ENCODE measurements around the gene PEAK3. TPM values are rescaled to one million over a fixed set of nuclear protein-coding genes. Genes with fewer than 3 reads are reported as not detected.

The PEAK3 gene
- total and polyA plus RNA-seq, 10 of the 15 experiments (the other 5 are each of a cell fraction or from before 2014, with no cell fraction given): 0.03 to 0.10 (median 0.05) TPM; not detected in 7

- 0 out of 2 replicates have a peak, but pooled peaks have one; percentile 41 for TF ChIP-seq MLLT1 (IDR thresholded peaks at IDR 0.05)
- TF ChIP-seq NKRF (conservative IDR thresholded peaks at IDR 0.05): no peak
- ChIA-PET SMC1A (ENCODE audit: uncharacterized antibody, unreplicated experiment) (interaction anchor here (1.1 kb wide), 1 partner anchor 92 kb away, joined by 3 read pairs; no protein-coding TSS in a partner anchor), RAD21 (ENCODE audit: unreplicated experiment) (no interaction called here), POLR2A (interaction anchor here (0.7 kb wide), 1 partner anchor 105 kb away, joined by 3 read pairs; no protein-coding TSS in a partner anchor), CTCF (interaction anchor here (0.6 to 1.7 kb wide), 3 partner anchors 55 to 290 kb away, joined by 3 to 4 read pairs (median 3); no protein-coding TSS in a partner anchor)
- peaks cover 51% of the 10 kb centered on the region for H3K79me2 ChIP-seq (ENCODE audit: control insufficient read depth, insufficient read depth, low read length)
- FAIRE-seq (no peak), DNase-seq (ENCODE audit: low read depth, low spot score) (no peak), ATAC-seq (no peak)
- H3K36me3 ChIP-seq (ENCODE audit: control insufficient read depth in 2 of 2, insufficient read depth in 2 of 2, low read length in 1 of 2): peaks cover 0 to 1% of the 10 kb centered on the region in 2 experiments; a peak in 3 of 4 replicates
- no peak overlapping the region for H3K27ac ChIP-seq (ENCODE audit: control insufficient read depth, insufficient read depth)
- H3K9ac ChIP-seq (ENCODE audit: control insufficient read depth, insufficient read depth, low read length): no peak overlapping the region
- no peaks in the 10 kb centered on the region for H3K27me3 ChIP-seq (replicated peaks in 1 of 2; ENCODE audit: control insufficient read depth in 2 of 2, insufficient read depth in 2 of 2, low read length in 1 of 2)
- H3K4me1 ChIP-seq (ENCODE audit: control insufficient read depth, insufficient read depth, low read length): peaks cover 17% of the 10 kb centered on the region
- in situ Hi-C loops (cut with MboI): no loop called here
- 91% methylated on average over 20 of the region's 20 CpGs for WGBS (ENCODE audit: insufficient coverage, insufficient replicate concordance, low lambda C conversion rate, missing lambda C conversion rate)
- intact Hi-C loops (cut with micrococcal nuclease; ENCODE audit: unreplicated experiment): no loop called here
- no TSS peak for BruUV-seq (replicated peaks)
- H3K9me3 ChIP-seq (replicated peaks; ENCODE audit: control insufficient read depth, insufficient read depth, low read length): no peaks in the 10 kb centered on the region; the same call in 2 of the 3 replicates
- no peak overlapping the region for H3K4me3 ChIP-seq
- H3K4me2 ChIP-seq (ENCODE audit: control insufficient read depth, insufficient read depth): peak overlapping the region; percentile 41; the same call in 1 of the 2 replicates
- H4K20me1 ChIP-seq (ENCODE audit: control insufficient read depth, insufficient read depth): 0 out of 2 replicates have a peak, but pooled peaks cover 3% of the 10 kb centered on the region
- H2AFZ ChIP-seq (ENCODE audit: control insufficient read depth, low read depth, low read length): no peak overlapping the region
Observed at GRCh38 chr19:2330632-2331284, 48.8 kb upstream of the PEAK3 start.
